Occipital lobe (tissue), 2 donors: ENCODE results near the gene PLCH2. TPM values are rescaled to one million over a fixed set of nuclear protein-coding genes. Genes with fewer than 3 reads are reported as not detected.

Experiments
- DNase-seq: peaks from one replicate; lab custom pipeline; 2025; lab: John Stamatoyannopoulos, UW
- total RNA-seq: library from RNA; depleted of rRNA; stranded (reverse); fragments of >200 nt; gene quantifications from one replicate; pipeline ENCODE4 v1.2.3, GENCODE V29; 2014

The PLCH2 gene
- total RNA-seq, 1 donor from 2014 or later = 4.2 TPM

DNA sequence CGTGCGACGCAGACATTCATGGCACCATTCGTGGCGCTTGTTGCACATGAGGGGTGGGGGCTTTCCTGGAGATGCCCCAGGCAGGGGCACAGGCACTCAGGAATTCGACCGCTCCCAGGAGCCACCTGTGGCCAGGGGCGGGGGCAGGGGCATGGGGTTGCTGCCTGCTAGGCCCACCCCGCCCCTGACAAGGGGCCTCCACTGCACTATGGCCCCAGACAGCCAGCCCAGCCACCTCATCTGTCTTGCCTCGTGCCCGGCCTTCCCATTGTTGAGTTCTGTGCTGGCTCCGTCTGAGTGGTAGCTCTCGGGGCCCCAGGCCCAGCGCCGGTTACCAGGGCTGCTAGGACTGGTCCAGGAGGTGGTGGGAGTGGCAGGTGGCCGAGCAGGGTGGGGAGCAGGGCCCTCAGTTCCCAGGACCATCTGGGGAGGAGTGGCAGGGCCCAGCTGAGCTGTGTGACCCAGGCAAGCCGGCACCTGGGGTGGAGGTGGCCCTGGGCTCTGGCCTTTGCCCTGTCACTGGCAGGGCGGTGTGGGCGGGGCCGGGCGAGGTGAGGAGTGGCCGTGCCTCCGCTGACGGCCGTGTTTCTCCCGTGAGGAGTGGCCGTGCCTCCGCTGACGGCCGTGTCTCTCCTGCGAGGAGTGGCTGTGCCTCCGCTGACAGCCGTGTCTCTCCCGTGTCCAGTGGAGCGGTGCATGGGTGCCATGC is 1.9 kb downstream of the PLCH2 start:
- no peak for DNase-seq

- DNase-seq = no peak
Observed at GRCh38 chr1:2479186-2479585, 3.1 kb downstream of the PLCH2 start.

DNA sequence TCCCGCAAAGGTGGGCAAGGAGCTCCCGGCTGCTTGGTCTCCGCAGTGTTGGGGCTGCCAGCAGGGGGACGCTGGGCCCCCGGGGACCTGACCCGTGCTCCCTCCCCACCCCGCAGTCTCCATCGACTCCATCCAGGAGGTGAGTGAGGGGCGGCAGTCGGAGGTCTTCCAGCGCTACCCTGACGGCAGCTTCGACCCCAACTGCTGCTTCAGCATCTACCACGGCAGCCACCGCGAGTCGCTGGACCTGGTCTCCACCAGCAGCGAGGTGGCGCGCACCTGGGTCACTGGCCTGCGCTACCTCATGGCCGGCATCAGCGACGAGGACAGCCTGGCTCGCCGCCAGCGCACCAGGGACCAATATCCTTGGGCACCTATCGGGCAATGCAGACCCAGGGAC is 3.5 kb downstream of the PLCH2 start:
- DNase-seq = no peak

DNA sequence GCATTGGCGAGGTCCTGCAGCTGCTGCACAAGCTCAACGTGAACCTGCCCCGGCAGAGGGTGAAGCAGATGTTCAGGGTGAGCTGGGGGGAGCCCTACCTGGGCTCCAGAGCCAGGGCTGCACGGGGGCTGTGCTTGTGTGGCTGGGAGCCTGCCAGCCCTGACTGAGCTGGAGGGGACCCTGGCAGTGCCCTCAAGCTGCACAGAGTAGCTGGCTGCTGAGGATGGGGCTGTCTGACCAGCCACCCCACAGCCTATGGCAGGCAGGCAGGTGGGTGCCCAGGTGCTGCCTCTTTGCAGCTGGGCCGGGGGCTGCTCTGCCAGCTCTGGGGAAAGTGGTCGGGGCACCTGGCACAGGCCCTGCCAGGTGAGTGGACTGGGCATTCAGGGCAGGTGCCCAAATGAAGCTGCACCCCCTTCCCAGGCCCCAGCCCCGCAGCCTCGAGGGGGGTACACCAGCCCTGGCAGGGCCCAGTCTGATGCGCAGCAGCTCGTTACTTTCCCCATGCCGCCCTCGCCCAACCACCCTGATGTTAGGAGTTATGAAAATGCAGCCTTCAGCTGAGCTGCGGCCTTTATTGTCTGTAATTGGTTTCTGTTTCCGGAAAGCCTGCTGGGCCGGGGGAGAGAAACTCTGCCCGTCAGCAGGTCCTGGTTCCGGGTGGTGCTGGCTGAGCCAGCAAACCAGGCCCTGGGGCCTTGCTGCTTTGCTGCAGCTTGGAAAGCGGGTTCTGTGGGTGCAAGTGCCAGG is 4.3 kb downstream of the PLCH2 start:
- DNase-seq = no peak

- DNase-seq = peak; percentile 31
Observed at GRCh38 chr1:2480986-2481364, 4.9 kb downstream of the PLCH2 start.

DNA sequence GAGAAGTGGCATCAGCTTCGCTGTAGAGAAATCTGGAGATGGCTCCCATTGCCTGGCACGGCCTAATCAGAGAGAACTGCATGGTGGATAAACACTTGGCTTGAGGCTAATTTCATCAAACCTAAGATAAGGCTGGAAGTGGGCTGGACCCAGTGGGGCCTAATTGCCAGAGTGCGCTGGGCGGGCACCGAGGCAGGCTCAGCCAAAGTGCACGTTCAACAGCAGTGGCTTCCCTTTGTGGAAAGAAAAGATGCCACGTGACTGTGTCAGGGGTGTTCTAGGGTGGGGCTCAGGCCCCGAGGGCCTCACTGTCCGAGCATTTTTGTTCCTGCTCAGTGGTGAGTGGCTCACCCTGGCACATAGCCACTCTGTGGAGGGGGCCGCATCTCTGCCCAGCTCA is 5.8 kb downstream of the PLCH2 start:
- no peak for DNase-seq

- DNase-seq = no peak
Observed at GRCh38 chr1:2482588-2482987, 6.5 kb downstream of the PLCH2 start.

DNA sequence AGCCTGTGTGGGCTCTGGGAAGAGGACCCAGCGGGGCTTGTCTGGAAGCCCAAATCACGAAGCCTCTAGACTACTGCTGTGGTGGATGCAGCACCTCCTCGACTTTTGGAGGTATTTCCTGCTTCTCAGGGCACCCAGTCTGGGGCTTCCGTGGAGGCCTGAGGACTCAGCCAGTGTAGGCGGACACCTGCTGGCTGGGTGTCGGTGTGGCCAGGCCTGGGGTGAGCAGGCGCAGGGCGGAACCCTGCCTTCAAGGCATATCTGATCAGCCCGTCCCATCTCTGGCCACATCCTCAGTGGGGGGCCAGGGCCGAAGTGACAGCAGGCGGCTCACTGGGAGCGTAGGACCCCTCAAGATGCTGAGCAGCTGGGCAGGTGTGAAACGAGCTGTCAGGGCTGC is 6.9 kb downstream of the PLCH2 start:
- no peak for DNase-seq

- DNase-seq = no peak
Observed at GRCh38 chr1:2483970-2484369, 7.9 kb downstream of the PLCH2 start.

- DNase-seq = no peak
Observed at GRCh38 chr1:2486041-2486440, 10.0 kb downstream of the PLCH2 start.

DNA sequence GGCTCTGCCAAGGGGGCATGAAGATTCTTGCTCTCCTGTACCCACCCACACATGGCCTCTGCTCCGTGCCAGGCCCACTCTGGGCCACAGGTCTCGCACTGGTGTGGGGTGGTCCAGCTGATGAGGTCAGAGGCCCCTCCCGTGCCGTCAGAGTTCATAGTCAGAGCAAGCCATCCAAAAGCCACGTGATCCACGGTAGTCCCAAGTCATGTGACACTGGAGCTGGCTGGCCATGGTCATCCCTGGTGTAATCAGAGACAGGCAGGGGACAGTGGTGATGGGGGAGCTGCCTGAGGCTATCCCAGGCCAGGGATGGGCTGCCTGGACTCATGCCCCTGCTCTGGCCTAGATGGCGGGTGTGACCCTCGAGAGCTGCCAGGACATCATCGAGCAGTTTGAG is 10.5 kb downstream of the PLCH2 start:
- no peak for DNase-seq

DNA sequence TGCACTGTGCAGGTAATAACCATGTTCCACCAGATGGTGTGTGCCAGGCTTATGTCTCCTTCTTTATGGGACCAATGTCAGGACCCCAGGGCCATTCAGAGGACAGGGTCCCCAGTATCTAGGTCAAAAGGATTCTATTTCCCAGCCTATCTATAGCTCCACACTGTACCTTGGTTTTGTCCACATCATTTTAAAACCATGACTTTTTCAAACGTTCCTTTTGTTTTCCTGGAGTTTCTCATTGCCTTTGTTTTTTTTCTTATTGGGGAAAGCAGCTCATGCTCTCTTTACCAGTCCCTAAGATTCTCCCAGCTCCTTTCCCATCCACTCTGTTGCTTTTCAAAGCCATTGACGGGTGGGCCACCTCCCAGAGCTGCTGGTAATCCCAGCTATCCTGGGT is 12.6 kb downstream of the PLCH2 start:
- DNase-seq = no peak

- DNase-seq = no peak
Observed at GRCh38 chr1:2489615-2490014, 13.5 kb downstream of the PLCH2 start.

DNA sequence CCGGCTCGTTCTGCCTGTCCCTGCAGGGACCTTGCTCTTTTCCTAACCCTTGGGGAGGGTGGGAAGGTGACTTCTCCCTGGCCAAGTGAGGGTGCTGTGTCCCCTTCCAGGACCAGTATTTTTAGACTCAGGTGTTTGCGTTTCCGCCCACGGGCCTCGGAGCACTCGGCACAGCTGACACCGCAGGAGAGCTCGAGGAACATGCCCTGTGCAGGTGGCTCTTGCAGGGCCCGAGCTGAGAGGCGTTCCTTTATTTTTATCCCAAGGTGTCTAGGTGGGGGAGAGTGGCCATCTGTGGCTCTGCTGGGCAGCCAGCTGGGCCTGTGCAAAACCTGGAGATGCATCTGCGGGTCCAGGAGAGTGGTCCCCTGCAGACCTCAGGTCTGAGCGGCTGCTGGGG is 16.0 kb downstream of the PLCH2 start:
- DNase-seq = no peak

DNA sequence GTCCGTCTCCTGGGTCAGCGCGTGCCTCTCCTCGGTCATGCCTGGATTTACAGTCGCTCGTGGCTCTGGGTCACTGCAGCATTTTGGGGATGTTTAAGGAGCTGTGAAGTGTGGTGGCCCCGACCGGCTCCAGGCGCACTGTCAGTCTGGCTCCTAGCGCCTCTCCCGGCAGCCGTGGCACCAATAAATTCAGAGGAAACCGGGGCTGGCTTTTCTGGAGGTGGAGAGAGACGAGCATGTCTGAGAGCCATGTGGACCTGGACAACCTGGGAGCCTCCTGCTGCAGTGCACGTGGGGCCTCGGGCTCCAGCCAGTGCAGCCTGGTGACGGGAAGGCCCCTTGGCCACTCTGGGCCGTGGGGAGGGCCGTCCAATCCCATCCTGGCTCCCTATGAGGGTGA is 17.1 kb downstream of the PLCH2 start:
- DNase-seq = no peak

DNA sequence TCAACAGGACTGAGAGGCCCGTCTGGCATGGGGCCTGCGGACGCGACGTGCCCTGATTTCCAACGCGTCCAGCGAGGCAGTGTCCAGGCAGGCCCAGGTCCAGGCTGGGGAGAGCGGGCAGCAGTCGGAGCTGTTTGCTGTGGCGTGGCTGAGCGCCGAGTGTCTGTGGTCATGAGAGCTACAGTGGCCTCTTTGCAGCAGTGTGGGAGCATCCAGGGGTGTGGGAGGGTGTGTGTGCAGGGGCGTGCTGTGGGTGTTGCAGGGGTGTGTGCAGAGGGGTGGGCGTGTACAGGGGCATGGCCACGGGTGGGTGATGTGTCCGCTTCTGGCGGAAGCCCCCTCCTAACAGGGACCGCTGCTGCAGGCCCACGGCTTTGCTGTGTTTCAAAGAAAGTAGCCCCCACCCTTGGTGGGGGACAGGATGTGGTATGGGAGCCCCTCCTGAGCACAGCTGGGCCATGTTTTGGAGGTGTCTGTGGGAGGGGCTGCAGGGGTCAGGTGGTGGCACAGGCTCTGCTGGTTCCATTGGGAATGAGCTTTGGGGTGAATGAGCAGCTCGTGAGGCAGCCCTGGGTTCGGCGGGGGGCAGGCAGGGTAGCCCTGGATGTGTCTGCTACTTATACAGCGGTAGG is 17.7 kb downstream of the PLCH2 start:
- DNase-seq = peak; percentile 75

GRCh38 chr1:2494323-2494693 is 18.2 kb downstream of the PLCH2 start:
- no peak for DNase-seq

GRCh38 chr1:2495026-2495425 is 18.9 kb downstream of the PLCH2 start:
- DNase-seq = no peak

DNA sequence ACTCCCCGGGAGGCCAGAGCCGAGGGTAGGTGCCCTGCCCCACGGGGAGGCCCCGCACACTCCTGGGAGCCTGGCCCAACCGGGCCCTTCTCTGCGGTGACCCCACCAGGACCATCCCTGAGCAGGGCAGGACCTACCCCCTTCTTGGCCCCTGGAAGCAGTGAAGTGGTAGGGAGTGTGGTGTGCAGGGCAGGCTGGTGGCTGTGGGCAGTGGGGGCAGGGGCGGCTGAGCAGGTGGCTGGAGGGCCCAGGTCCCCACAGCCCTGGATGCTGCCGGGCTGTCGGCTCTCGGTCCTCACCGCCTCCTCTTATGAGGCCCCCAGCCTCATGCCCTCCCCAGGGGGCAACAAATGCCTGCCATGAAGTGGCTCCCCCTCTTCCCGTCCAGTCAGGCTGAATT is 19.5 kb downstream of the PLCH2 start:
- no peak for DNase-seq

DNA sequence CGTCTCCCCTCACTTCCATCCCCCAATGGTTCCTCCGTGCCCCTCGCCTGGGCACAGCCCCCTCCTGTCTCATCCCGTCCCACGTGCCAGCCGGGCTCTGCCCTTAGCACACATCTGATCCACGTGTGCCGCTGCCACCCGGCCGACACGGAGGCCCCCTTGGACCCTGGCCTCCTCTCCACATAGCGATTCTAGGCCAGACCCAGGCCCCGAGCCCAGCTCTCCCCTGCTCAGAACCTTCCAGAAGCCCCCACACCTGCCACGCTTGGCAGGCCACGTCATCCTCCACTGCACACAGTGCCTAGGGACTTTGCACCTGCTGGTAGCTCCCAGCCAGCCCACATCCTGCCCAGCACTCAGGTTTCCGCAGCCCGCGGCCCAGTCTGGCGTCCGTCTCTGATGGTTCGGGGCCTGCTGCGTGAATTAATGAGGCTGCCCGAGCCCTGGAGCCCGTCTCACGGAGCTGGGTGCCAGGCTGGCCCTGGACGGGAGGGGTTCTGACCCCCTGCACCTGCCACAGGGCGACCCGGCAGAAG is 20.1 kb downstream of the PLCH2 start:
- no peak for DNase-seq

DNA sequence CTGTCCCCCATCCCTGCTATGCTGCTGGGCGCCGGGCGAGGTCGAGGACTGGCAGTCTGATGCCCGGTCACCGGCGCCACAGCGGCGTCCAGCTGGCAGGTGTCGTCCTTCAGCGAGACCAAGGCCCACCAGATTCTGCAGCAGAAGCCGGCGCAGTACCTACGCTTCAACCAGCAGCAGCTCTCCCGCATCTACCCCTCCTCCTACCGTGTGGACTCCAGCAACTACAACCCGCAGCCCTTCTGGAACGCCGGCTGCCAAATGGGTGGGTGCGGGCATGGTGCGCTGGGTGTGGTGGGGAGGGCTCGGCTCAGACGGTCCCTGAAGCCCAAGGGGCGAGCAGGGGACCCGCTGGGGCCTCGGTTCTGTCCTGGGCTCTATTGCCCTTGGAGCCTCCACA is 20.7 kb downstream of the PLCH2 start:
- no peak for DNase-seq

DNA sequence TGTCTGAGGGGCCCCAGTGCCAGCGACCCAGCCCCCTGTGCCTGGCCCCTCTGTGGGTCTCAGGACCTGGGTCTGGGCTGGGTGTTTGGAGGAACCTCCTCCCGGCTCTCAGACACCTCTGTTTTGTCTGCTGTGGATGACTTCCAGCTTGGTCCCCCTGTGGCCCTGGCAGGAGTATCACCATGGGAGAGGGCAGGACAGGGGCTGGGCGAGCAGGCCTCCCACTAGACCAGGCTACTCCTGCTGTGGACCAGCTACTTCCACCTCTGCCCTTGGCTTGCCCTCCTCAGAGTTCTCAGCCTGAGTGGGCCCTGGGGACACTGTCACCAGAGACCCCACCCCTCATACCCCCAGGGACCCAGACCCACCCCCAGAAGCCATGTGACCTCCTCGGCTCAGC is 21.8 kb downstream of the PLCH2 start:
- DNase-seq = no peak

GRCh38 chr1:2498648-2499047 is 22.6 kb downstream of the PLCH2 start:
- DNase-seq = no peak
